HuH-7 (cell line): ENCODE measurements around the gene MMADHC.
A peak's percentile ranks its signal among the peaks of the same experiment; 100 is the strongest.

Source experiments
- DNase-seq: peaks from one replicate; pipeline ENCODE4 v3.0.0; 2011; ENCODE audit warnings: low spot score

MMADHC gene

DNA sequence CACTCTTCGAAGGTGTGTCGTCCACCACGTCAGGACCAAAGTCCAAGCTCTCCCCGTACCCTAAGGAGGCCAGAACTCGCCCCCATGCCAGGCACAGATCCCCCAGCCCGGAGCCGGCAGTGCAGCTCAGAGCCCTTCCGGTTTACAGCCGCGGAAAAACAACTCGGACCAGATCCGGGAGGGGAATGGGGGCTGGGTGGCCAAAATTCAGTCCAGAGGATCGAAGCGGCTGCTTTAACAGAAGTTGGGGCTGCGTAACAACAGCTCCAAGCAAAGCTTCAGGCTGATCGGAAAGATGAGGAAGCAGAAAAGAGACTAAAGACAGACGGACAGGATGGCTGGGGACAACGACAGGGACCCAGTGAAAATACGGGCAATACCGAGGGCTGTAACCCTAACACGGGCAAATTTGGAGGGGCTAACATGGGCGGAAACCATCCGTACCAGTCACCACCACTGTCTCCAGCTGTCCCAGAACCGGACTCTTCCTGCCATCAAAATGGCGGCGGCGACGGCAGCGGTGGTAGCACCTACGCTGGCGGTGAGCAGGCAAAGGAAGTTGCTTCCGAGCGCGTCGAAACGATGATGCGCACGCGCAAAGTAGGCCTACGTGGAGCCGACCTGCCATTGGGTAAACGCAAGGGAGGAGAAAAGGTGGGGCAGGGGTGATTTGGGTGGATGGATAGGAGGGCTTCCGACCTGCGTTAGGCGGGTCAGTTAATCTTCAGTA, at the start of gene MMADHC:
TSS of gene MMADHC (minus strand) at position 556 of the 730 bp plus-strand sequence. CDS start 678 bp downstream, outside the sequence.
- DNase-seq = peak; percentile 86

DNA sequence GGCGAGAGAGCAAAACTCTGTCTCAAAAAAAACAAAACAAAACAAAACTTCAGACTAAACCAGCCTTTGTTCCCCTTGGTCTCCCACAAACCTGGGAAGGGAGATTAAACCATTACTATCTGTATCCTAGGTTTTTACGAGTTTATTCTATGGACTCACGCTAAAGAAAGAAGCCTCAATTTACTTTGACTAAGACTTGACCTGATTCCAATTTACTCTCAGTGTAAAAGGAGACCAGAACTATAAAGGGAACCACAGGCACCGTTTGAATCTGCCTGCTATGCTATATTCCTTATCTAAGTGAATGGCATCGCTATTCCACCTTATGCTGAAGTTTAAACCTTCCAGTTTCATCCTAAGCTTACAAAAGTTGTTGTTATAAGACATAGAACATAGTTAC, 46.5 kb upstream of the MMADHC start:
- DNase-seq = no peak

DNA sequence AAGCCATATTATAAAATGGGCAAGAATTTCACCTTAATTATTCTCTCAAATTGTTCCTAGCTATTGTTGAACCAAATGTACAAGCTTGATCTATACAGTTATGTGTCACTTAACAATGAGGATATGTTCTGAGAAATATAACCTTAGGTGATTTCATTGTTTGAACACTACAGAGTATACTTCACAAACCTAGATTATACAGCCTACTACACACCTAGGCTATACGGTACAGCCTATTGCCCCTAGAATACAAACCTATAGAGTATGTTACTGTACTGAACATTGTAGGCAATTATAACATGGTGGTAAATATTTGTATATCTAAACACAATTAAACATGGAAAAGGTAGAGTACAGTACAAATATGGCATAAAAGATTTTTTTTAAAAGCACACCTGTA, 42.9 kb upstream of the MMADHC start:
- no peak for DNase-seq

DNA sequence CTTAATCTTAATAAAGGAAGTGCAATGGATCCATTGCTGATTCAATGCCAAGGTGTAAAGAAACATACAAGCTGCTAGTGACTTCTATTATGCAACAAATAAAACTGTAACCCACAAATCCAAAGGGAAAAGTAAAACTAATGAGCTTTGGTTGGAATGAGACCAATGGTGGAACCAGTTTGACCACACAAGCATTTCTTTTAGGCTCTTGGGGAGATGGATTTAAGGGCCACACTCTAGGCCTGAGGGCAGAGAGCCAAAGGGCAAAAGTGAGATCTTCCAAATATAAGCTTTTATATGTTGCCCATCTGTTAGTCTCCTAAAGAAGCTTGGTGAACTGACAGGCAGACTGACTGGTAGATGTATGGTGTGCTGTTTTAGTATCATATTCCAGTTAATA, 41.5 kb upstream of the MMADHC start:
- DNase-seq = no peak

DNA sequence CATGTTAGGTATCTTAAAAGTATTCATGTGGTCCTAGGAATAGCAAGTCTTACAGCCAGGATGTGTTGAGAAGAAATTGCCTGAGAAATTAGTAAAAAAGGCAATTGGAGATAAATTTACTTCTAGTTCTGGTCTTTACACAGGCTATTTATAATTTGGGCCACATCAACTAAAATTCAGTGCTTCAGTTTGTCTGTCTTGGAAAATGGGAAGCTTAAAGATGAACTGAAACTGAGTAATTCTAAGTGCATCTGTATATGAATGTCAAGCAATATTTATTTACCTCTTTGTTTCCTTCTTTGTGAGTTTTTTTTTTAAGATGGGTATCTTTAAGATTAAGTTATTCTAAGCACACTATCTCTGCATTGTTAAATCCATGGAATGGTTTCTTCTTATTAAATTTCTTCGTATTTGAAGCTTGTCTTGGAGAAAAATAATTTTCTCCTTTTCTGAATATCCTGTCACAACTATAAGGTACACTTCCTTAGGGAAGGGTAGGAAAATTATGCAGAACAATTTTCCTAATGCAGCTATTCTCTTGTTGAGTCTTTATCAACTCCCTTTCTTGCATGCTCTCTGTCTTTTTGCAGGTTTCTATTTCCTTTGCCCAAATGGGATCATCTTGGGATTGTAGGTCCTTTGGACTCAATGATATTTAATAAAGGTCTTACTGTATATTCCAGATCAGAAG, 39.7 kb upstream of the MMADHC start:
- no peak for DNase-seq

DNA sequence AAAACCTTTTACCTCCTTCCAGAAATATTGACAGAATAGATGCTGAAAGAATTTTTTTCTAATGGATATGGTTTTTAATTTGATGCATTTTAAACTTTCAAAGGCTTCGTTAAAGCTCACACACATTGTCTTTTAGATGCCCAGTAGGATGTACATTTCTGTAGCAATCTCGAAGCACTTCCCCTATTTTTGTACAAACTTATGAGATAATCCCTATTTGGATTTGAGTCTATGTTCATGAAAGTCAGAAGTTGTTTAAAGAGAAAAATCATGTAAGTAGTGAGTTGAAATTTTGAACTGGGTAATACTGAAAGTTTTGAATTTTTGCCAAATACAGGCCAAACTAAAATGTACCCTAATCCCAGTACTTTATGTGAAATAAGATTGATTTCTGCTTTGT, 38.1 kb upstream of the MMADHC start:
- no peak for DNase-seq

DNA sequence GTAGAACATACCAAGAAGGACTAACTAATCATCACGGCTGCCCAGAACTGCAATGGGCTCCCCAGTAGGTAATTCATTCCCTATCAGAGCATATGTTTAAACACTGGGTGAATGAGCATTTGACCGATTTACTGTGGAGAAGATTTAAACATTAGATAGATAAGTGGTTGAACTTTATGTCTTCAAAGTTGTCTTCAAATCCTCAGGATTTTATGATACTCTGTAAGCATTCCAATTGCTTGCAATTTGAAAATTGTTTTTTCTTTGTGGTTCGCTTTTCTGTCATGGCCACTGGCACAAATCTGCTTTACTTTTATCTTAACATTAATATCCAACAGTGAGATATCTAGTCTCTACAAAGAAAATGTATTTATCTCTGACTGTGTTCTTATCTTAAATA, 37.7 kb upstream of the MMADHC start:
- no peak for DNase-seq

DNA sequence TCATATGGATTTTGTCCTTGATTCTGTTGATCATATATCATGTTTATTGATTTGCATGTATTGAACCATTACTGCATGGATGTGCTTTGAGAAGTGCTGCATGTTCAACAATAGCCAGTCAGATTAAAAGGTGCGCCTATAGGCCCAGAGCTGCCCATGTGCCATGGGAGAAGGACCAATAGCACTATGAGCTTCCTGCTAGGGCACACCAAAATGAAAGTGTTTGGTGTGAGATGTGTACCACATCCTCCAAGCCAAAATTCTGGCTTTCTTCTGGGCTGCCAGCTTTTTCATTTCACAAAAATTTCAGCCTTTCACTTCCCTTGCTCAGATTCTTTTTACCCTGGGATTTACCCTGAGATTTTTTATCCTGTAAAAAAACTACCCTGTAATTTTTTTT, 34.8 kb upstream of the MMADHC start:
- DNase-seq = no peak

DNA sequence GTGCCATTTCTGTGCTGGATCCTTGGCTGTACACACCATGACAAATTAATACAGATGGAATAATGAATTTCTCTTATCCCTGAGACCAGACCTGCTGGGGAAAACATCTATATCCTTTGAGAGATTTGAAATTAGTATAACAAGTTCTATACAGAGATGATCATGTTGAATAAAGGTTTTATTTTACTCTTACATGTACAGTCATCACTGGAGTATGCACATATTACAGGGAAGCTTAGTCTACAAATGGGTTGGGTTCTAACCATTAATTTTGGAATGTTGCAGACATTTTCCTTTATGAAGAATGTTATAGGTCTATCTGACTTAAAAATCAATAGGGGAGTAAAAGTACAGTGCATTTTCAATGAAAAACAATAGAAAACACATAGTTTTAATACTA, 29.9 kb upstream of the MMADHC start:
- no peak for DNase-seq

DNA sequence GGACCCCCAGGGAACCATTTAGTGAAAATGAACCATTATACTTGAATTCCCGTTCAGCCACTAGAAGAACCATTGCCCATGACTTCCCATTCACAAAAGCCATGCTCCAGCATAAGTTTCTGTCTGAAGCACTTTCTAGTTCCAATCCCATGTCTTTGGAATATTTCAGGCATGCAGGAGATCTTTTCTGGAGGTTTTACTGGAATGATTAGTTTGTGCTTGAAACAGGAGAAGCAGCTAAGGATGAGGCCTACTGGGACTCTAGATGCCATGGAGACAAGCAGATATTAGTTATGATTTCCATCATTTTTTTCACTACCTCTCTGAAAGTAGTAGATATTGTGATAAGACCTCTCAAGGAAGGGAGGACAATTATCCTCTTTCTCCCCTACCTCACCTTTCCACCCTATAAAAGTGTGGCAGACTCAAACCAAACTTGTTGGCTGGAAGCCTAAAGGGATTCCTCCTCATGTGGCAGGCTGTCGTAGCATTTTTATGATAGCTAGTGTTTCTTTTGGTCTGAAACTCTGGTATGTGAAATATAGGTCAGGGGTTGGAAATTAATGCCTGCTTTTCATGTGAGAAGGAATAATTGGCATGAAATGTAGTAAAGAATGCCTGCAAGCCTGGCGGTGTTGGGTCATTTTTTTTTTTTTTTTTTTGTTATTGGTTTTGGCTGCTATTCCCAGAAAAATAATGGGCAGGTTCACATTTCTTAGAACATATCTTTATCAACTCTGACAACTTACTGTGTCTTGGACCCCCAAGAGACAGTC, 29.3 kb upstream of the MMADHC start:
- no peak for DNase-seq

DNA sequence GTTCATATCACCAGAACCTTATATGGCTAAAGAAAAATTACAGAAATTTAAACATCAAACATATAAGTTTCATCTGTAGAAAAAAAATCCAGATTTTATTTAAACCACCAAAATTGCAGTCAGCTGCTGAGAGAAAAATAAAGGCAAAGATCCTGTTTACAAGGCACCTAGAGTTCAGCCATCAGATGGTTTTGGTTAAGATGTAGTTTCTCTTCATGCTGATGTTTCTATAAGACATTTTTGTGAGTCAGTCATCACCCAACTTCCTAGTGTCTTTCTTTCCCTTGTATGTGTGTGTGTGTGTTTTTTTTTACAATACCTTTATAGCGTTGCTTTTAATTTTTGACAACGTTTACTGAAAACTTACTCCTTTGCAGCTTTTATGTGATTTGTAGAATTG, 26.1 kb upstream of the MMADHC start:
- no peak for DNase-seq

DNA sequence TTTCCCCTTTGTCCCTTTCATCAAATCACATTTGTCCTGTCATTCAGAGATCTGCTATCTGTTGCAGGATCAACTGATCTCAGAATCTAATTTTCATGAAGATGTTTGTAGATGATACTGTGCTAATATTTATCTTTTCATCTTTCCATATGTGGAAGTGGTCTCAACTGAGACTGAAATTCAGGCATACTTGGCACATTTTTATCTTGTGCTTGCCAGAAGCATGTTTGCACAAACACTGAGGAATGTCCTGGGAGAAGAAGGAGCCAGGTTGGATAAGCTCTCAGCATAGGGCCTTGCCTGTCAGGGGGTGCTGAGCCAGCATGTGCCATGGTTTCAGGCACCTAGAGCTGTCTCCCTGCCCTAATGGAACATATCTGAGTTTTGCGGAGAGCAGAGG, 24.5 kb upstream of the MMADHC start:
- DNase-seq = no peak

DNA sequence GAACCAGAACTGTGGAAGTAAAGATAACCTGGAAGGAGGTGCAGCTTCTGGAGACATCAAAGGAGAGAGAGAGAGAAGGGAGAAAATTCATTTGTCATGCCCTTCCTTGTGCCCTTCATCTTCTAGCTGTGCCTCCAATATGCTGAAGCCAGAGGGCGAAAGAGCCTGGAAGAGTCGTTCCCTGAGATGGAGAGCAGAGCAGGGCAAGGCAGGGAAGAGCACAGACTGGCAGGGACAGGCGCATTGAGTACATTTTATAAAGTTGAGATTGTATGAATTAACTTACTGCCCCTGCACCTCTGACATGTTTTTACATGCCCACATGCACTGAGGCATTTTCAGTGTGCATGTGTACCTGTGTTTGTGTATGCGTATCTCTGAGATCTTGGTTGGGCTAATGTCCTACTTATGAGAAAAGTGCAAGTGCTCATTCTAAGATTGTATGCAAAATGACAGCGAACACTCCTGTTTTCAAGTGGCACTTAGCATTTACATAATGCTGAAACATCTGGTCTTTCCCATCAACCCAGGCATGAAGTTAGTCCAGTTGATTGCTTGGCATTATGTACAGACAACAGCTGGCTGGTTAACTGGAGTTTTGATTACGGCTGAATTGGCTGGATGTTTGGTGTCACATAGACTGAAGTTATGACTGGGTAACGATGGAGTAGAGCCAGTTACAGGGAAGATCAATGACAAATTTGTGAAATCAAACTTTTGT, 23.7 kb upstream of the MMADHC start:
- no peak for DNase-seq

DNA sequence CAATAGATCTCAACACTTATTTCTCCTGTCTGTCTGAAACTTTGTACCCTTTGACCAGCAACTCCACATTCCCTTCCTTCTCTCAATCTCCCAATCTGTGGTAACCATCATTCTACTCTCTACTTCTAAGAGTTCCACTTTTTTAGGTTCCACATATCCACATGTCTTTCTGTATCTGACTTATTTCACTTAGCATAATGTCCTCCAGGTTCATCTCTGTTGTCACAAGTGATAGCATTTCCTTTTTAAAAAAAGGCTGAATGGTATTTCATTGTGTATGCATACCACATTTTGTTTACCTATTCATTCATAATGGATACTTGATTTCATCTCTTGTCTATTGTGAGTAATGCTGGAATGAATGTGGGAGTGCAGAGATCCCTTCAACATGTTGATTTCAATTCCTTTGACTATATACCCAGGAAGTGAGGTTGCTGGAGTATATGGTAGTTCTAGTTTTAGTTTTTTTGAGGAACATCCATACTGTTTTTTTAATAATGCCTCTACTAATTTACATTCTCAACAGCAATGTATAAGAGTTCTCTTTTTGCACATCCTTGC, 18.8 kb upstream of the MMADHC start:
- DNase-seq = no peak

DNA sequence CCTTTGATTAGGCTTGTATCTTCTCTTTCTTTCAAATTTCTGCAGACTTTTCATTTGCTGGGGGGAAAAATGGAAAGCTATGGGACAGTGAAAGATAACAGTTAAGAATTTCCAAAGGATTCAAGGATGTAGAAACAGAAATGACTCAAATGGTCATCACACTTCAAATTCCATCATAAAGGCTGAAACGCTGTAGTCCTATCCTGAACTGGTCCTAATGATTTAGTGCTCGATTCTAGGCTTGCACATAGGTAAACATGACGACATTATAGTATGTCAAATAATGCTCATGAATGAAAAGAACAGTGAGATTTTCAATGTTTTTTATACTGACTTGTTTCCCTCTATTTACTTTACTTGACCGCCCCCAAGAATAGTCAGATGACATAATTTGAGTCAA, 15.7 kb upstream of the MMADHC start:
- DNase-seq = no peak

DNA sequence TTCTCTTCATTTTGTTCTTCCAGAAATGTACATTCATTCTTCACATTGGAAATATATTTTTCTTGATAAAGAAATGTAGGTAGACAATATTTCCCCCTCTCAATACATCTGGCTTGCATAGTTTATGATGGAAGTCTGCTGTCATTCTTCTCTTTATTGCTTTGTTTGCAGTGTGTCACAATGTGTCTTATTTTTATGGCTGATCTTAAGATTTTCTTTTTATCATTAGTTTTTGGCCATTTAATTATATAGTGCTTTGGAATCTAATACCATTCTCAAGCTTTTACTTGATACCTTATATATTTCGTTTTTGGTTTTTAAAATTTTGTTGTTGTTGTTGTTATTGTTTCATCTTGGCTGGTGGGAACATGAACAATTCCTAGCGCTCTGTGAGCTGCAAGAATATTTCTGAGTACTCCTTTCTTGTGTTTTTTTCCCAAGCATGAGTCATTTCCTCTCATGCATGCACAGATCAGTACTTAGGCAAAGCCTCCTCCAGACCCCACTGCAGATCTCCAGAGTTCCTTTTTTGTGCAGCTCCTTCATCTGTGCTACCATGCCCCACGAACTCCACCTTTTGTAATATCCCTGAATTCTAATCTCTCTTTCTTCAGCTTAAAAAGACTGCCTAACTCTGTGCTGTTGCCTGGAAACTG, 13.7 kb upstream of the MMADHC start:
- DNase-seq = no peak

DNA sequence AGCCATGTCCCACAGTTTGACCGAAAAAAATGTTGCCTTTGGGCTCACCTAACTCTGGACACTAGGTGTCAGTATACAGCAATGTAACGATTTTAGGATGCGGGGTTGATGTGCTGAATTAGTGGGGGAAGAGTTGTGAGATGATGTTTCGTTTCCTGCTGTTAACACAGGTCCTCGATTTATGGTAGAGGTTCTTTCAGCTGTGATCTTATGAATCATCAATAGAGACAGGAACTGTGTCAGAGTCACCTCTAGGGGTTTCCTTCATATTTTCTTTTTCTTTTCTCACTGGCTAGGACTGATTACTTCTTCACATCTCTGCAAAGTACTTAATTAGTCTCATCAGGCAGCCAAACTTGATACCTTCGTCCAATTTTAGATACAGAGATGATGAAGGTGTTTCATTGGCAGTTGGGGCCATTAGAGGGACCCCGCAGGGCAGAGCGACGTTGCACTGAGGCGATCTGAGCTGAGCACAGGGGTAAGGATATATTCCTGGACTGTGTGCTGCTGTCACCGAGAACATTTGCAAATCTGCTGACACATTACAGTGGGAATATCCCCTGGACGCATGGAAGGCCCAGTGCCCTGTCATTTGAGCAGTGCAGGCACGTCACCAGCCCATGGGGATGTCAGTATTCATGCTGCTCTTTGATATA, 10.2 kb upstream of the MMADHC start:
- DNase-seq = peak; percentile 54

DNA sequence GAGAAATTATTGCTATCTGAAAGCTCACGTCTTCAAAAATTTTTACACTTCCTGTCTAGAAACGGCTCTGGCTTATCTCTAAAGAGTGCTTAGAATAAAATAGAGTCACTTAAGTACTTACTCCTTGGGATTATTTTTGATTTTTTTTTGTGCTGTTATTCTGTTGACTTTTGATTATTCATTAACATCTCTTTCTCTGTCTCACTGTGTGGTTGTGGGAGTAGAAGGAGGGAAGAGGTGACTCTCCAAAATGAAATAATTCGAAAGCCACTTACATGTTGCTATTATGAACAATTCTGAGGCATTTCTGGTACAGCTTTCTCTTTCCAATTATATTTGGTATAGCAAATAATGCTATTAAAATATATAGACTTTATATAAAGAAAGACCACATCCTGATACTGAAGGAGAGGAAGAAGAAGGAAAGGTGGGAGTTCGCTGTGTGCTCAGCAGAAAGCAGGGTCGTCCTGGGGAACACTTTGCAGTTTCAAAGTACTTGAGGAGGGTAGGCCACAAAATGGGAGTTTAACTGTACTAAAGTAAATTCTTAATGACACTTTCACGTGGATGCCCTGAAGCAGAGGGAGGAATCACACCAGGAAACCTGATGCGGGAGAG, 9.6 kb upstream of the MMADHC start:
- no peak for DNase-seq

DNA sequence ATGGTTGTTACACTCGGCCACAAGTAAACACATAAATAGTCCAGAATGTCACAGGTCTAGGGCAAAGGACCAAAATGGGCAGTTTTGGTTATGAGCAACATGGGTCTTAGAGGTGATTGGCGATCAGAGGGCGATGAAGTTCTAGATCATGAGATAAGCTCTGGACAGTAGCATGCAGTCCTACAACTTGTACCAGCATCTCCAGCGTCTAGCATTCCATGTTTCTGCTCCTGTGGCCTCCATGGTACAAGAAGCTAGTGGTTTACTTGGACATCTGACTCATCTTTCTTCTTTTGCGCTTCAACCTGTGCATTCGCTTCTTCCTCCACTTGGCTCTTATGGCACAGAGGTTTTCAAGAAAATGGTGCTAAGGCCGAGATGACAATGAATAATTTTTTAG, 8.9 kb upstream of the MMADHC start:
- no peak for DNase-seq
